HG02973 (cell line): ENCODE measurements around the gene CCM2.
"Not testable (repeated sequence)": the region's sequence is repeated elsewhere in the genome, so short reads cannot be mapped to it uniquely, and the experiment has no call there.

Experiments
- ATAC-seq: cut with Tn5 transposase; IDR thresholded peaks from one replicate; pipeline ENCODE4 v1.9.1; 2021; ENCODE audit warnings: moderate library complexity; ENCODE audit not compliant: unreplicated experiment

CCM2 gene

DNA sequence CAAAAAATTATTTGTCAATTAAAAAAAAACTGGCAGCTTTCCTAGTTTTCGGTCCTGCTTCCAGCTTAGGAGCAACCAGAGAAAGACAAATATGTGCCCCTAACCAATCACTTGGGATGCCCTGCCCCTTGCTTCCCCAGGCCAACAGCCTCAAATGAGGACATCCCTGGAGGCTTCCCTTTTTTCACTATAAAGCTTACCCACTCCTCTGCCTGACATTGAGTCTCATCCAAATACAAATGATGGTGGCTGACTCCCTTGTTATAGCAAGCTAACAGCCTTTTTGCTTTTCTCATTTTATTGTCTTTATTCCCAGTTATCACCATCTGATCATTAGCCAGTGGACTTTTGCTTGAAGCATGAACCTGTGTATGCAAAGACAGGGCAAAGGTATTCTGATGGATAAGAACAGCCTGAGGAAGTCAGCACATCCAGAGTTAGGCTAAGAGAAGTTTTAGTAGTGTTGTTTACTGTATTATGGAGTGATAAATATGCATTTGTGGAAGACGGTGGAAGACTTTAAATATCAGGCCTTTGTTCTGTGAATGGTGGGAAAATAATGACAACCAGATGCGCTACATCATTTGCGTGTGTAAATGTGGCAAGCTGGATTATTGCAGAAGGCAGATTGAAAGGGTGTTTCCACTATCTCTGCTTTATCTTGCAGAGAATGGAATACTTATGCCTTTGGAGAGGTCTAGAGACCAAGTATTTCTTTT is 1.7 kb upstream of the CCM2 start:
- ATAC-seq = no peak

DNA sequence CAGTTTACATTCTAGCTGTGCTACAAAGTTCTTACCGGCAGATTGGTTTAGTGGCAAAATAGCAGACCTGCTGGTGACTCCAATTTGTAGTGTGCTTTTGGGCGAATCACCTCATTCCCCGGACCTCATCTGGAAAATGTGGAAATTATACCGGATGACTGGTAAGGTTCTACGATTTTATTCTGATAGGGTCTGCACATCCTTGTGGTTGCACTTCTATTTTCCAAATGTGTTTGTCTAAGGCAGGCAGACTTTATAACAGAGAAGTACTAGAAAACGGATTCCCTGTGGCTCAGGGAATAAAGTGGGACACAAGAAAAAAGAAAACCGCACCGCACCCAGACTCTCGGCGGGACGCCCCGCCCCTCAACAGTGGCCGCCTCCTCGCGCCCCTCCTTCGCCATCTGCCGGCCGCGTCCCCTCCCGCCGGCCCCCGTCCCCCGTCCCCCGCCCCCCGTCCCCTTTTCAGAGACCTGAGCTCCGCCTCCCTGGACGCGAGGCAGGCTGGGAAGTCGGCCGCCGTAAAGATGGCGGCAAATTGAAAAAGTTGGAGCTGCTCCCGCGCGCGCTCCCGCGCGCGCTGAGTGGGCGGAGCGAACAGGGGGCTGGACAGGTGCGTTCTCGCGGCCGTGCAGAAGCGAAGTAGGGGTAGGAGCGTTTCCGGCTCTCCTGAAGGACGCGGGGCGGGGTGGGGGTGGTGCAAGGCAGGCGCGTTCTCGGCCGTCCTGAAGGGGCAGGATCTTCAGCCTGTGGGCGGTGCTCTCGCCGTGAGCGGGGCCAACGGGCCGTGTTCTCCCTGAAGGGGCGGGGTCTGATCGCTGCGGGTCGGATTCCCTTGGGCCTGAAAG is 532 bp upstream of the CCM2 start:
- peak; percentile 64 for ATAC-seq

DNA sequence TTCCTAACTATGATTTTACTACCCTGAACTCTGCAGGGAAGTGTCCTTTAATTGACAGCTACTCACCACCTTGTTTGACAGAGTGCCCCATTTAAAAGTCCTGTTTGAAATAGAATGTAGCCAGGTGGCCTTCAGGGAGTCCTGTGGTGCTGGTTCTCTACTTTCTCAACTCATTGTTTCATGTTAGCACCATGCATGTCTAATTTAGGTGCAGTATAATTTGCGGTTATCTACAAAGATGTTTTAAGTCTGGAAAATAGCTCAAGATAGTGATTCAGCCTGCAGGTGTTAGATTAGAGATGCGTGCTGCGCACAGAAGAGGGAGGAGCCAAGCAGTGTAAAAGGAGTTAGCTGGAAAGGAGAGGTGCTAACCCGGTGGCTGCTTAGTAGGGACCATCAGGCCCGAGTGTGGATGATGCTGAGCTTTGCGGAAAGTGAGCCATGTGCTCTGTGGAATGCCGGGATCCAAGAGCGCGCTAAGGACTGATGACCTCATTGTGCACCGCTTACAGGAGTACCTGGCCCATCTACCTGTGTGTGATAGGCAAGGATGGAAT is 1.2 kb downstream of the CCM2 start:
- peak; percentile 18 for ATAC-seq

DNA sequence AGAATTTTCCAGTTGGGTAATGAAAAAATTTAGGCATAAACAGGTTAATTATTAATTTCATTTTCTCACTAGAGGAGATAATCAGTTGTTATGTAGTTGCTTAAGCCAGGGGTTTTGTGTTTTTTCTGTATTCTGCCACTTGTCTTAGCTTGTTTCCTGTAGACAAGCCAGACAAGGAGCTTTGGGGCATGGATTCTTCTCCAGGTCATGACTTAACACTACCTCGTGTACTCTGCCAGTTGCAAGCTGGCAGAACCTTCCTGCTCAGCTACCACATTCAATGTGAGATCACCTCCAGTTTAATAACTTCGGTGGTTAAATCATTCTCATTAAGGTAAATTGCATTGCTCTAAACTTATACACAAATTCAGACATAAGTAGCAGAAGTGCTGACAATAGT is 1.8 kb downstream of the CCM2 start:
- no peak for ATAC-seq

DNA sequence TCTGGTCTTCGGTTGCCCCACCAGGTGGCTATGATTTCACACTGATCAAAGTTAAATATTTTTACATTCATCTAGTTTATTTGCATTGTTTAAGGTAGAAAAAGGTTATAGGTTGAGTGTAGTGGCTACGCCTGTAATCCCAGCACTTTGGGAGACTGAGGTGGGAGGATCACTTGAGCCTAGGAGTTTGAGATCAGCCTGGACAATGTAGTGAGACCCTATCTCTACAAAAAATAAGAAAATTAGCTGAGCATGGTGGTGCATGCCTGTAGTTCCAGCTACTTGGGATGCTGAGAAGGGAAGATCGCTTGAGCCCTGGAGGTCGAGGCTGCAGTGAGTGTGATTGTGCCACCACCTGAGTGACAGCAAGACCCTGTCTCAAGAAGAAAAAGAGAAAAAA is 3.8 kb downstream of the CCM2 start:
- no peak for ATAC-seq

DNA sequence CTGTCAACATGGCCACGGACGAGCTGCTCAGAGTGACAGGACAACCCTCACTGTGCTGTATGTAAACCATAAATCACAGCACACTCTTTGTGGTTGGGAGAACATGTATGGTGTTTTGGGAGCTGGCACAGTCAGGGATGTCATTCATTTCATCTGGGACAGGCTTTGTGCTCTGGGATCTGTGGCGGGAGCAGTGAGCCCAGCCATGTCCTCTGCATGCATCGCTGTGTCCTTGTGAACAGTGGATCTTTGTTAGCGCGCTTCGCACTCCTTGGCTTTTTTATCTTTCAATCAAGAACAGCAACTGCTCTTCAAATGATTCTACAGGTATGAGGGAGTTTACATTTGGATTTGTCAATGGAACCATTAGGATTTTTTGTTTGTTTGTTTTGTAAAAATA is 7.1 kb downstream of the CCM2 start:
- no peak for ATAC-seq

DNA sequence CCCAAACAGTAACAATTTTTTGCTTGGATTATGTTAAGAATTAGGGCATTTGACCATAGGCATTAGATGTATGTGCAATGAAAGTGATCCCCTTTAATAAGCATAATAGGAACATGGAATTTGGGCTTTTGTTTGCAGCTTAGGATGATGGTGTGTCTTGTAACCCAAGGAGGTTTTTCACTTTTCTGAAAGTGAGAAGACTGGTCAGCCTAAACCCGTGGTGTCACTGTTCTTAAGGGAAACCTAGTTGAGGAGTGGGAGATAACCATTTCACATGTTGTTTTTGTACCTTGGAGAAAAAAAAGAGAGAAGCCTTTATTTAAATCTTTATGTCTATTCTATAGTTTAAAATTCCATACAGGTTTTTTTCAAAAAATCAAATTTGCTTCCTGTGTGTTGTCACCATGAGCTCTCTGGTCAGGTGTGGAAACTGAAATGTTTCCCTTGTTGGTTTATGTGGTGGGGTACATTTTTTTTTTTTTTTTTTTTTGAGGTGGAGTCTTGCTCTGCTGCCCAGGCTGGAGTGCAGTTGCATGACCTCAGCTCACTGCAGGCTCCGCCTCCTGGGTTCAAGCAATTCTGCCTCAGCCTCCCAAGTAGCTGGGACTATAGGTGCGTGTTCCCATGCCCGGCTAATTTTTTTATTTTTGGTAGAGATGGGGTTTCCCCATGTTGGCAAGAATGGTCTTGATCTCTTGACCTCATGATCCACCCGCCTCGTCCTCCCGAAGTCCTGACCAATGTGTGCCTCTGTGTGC is 7.7 kb downstream of the CCM2 start:
- ATAC-seq = peak; percentile 40

DNA sequence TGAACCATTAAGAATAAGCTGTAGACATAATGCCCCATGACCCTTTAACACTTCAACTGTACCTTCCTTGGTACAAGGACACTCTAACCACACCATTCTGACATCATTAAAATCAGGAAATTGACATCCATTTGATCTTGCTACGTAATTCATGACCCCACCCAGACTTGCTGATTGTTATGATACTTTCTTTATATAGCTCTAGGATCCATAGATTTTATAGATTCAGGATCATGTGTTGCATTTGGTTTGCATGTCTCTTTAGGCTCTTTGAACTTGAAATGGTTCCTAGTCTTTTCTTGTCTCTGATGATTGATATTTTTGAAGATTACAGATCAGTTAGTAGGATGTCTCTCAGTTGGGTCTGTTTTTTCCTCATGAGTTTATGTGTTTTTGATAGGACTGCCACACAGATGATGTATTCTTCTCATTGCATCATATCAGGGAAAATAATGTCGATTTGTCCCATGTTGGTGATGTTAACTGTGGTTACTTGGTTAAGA is 13.5 kb downstream of the CCM2 start:
- no peak for ATAC-seq

DNA sequence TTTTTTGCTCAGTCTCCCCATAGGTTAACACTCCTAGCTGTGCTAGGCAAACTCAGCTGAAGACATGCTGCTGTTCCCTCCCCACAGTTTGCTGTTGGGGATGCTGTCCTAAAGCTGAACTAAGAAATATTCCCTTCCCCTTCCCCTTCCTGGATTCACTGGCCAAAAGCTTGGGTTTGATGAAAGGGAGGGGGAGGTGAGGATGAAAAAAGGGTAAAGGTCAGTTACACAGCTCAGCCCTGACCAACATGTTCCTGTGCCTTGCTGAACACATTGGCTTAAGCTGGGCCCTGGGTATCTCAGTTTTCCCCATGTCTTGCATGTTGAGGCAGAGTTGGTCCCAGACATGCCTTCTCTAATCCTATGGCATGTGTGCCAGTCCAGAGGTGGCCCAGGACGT is 15.3 kb downstream of the CCM2 start:
- ATAC-seq = no peak

DNA sequence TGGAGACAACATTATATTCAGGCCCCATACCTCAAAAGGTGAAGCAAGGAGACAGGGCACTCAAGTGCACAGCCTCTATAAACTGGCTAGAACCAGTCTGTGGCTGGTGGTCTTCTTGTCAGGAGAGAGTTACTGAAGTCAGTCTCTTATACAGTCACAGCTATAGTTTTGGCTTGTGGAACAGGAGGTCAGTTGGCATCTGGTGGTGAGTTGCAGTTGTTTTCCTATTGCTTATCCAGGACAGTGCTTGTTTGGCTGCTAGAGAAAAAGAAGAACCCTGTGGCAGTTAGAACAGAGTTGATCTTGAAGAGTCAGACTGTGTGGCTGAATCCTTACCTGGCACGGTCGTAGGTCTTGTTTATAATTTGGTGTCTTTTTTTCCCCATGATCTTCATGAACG is 17.3 kb downstream of the CCM2 start:
- no peak for ATAC-seq

DNA sequence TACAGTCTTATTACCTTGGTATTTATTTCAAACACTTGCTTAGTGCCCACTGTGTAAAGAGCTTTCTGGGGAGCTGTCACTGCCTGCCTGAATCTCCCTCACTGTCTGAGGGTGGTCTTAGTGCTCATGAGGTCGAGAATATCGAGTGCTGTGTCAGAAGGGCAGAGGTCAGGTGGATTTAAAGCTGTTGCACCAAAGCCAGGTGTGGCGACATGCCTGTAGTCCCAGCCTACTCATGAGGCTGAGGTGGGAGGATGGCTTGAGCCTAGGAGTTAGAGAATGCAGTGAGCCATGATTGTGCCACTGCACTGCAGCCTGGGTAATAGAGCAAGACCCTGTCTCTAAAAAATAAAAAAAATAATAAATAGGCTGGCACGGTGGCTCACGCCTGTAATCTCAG is 20.9 kb downstream of the CCM2 start:
- ATAC-seq = no peak

DNA sequence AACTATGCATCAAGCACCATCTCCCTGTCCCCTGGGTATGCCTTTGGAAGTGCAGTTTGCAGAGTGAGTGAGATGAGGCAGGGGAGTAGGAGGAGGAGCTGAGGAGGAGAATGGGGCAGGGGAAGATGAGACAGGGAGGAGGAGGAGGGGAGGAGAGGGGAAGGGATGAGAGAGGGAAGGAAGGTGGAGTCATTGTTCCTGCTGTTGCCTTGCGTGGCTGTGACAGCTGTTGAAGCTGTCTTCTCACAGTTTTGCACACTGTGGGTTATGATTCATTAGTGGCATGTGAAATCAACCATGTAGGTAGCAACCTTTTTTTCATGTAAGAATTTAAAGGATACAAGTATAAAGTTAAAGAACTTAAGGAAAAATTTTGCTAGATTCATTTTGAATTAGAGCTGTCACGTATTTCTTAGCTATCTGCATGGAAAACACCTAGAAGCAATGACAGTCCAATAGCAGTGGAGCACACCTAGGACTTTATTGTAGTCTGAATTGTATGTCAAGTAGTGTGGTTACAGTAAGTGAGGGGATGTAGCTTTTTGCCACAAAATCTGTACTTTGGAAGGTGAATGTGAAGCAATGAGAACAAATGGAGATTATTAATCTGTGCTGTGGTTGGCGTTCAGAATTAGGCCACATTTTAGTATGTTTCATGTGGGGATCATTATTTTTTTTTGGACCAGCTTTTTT is 21.7 kb downstream of the CCM2 start:
- peak; percentile 61 for ATAC-seq

DNA sequence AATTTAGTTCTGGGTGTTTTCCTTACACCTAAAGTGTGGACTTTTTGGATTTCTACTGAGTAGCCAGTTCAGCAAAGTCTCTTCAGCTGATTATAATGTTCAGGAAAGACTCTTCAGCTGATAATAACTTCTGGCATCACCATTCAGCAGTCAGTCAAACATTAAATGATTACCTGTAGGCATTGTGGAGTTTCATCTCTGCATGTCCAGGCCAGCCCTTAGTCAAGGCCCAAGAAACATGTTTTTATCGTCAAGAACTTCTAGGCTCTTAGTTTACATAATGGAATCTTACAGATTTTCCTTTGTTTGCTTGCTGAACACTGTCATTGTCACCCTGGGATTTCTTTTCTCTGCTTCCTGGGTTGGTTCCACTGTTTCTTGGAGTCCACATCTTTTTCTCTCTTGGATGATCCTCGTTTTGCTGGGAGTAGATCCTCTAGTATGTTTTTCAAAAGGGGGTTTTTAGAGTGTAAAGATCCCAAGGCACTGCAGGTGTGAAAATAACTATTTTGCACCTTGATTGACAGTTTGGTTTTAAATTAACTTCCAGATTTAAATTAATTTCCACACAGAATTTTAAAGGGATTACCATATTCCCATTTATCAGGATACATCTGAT is 24.2 kb downstream of the CCM2 start:
- no peak for ATAC-seq

DNA sequence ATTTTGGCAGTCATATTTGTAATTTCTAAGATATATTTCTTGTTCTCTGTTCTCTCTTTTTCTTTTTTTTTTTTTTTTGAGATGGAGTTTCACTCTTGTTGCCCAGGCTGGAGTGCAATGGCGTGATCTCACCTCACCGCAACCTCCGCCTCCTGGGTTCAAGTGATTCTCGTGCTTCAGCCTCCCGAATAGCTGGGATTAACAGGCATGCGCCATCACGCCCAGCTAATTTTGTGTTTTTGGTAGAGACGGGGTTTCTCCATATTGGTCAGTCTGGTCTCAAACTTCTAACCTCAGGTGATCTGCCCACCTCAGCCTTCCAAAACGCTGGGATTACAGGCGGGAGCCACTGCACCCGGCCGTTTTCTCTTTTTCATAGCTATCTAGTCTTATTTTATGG is 25.5 kb downstream of the CCM2 start:
- not testable (repeated sequence) for ATAC-seq

DNA sequence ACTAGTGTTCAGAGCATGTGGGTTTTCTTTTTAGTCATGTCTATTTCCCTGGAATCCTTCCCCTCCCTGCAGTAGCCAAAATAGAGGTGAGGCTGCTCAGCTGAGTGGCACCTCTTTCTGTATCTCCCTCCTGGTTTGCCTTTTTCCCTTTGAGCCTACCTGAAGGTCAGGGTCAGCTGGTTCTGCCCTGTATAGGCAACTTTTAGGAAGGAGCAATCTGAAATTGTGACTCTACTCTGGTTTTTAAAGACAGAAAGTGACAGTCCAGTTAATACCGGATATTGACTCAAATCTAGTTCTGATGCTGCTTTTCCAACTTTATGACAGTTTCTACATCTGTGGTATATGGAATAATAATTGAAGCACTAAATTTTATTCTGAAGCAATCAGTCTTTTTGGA is 26.0 kb downstream of the CCM2 start:
- ATAC-seq = no peak

DNA sequence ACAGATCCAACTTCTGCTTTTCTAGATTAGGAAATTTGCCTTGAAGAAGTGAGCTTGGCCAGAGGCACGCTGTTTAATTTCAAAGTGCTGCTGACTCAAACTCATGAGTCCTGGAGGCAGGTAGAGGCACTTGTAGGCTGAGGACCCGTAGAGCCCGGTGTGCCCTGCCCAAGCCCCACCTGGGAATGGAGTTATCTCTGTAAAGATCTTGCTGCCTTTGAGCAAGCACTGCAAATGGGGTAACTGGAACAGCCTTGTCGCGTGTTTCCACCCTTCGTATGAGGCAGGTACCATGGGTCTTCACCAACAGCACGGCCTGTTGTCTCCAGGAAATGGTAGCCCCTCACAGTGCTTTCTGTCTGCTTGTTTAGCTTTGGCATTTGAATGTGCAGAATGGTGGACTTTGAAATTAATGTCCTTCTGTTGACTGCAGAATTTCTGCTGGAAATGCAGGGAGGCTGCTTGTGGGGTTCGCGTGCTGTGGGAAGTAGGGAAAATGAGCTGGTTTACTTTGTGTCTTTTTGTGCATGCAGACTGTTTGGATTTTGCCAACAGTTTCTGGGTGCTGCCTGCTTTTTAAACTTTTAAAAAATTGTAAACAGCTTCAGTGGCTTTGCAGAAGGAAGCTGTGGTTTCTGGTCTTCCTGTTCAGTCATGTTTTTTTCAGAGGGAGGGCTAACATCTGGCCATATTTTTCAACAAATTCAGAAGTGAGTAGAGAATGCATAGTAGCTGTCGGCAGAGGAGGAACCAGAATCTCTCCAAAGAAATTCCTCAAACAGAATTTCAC is 27.2 kb downstream of the CCM2 start:
- ATAC-seq = peak; percentile 42

DNA sequence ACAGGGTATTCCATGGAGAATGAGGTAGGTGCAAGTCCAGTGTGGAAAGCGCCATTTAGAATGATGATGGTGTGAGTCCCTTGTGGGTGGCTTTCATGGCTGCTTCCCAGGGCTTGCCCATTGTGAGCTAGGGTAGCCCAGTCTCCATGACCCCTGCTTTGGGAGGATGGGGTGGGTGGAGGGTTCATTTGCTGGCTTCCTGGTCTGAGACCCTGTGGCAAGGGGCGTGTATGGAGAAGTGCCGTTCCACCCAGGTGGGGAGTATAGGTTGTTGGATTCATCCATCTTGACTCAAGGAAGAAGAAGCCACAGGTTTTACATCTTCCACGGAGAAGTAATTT is 27.7 kb downstream of the CCM2 start:
- ATAC-seq = no peak

DNA sequence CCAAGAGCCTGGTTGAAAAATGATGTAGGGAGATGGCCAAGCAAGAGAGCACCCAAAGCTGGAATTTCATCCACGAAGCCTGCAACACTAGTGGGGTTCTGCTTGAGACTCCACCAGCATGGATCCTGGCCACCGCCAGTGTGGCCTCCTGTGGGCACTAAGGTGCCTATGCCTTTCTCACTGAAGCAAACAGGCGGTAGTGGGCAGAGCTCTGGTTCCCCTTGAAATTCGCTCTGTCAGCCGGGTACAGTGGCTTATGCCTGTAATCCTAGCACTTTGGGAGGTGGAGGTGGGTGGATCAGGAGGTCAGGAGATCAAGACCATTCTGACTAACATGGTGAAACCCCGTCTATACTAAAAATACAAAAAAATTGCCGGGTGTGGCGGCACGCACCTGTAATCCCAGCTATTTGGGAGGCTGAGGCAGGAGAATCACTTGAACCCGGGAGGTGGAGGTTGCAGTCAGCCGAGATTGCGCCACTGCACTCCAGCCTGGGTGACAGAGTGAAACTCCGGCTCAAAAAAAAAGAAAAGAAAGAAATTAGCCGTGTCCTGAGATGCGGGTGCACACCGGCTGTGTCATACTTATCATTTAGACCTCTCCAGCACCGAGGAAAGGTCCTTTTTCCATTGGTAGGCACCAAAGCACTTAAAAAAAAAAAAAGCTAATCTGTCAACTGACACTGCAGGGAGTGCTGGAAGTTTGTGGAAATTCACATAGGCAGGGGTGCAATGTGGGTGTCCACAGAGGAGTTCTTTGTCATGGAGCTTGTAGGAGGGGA is 28.3 kb downstream of the CCM2 start:
- ATAC-seq = no peak

DNA sequence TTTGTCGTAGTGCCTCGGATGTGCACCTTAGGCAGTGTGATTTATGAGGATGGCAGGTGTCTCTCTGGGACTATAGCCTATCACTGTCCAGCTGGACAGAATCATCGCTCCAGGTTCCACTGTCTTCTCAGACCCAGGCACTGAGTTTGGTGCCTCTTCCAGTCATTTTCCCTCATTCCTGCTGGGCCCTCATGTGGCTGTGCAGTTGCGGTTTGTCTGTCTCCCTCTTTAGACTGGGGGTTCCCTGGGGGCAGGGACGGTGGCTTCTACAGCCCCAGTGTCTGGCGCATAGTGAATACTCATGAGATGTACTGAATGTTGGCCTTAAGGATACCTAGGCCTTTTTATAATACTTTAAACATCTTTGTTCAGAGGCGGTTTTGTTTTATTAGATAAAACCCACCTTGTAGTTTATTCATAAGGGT is 28.9 kb downstream of the CCM2 start:
- no peak for ATAC-seq
